Kidney (tissue), 14 donors: Measurements from ENCODE around the gene ICA1L. TPM values are rescaled to one million over a fixed set of nuclear protein-coding genes. Genes with fewer than 3 reads are reported as not detected.
A peak's percentile ranks its signal among the peaks of the same experiment; 100 is the strongest.

Source experiments
- DNase-seq, 5 donors: peaks; one replicate each; pipeline ENCODE4 v3.0.0-alpha.2; 2013 to 2020
- FAIRE-seq: peaks from 2 replicates; lab custom pipeline; 2012; peaks lifted over from hg19 to GRCh38; lab: Jason Lieb, UNC
- H3K27ac ChIP-seq, 2 donors: one replicate each; pipeline ENCODE4 v1.7.0; 2013; ENCODE audit warnings: low read depth in 2 of 2, low read length in 2 of 2, inconsistent platforms in 1 of 2
- H3K27me3 ChIP-seq: one replicate; pipeline ENCODE4 v1.7.1; 2013; ENCODE audit warnings: low read length, inconsistent platforms; ENCODE audit not compliant: control insufficient read depth, insufficient read depth
- H3K36me3 ChIP-seq, 3 donors: one replicate each; pipeline versions ENCODE4 v1.7.0 to v1.7.1; 2013; ENCODE audit warnings: low read length in 3 of 3, control low read depth in 1 of 3, inconsistent platforms in 1 of 3; ENCODE audit not compliant: insufficient read depth in 3 of 3, control insufficient read depth in 2 of 3
- H3K4me1 ChIP-seq, 3 donors: one replicate each; pipeline versions ENCODE4 v1.7.0 to v1.7.1; 2013; ENCODE audit warnings: low read length in 3 of 3, inconsistent platforms in 1 of 3, low read depth in 1 of 3; ENCODE audit not compliant: control insufficient read depth in 2 of 3, insufficient read depth in 2 of 3
- H3K4me3 ChIP-seq, 3 donors: one replicate each; pipeline versions ENCODE4 v1.7.0 to v1.8.1; 2013; ENCODE audit warnings: low read length in 3 of 3, control low read depth in 1 of 3, inconsistent platforms in 1 of 3
- H3K9ac ChIP-seq, 3 donors: one replicate each; pipeline versions ENCODE4 v1.7.0 to v1.7.1; 2013; ENCODE audit warnings: low read length in 3 of 3, control low read depth in 1 of 3, inconsistent platforms in 1 of 3
- H3K9me3 ChIP-seq, 3 donors: one replicate each; pipeline versions ENCODE4 v1.7.0 to v1.7.1; 2013; ENCODE audit warnings: low read length in 3 of 3, control low read depth in 1 of 3, inconsistent platforms in 1 of 3; ENCODE audit not compliant: control insufficient read depth in 2 of 3, insufficient read depth in 1 of 3
- intact Hi-C: fragments of 100-400 bp; cut with DNase I; formaldehyde crosslinking; loops from one replicate; pipeline ENCODE4 v1.11.1; 2022
- polyA plus RNA-seq: library from polyadenylated mRNA; stranded (reverse); fragments of 350-450 nt; fragmentation: Illumina TruSeq; extraction: RNeasy Lipid Tissue Mini Kit (QIAGEN cat#74804); gene quantifications from one replicate; pipeline ENCODE4 v1.2.3, GENCODE V29; 2014; ENCODE audit warnings: low read depth, low replicate concordance; ENCODE audit not compliant: insufficient read depth
- total RNA-seq: library from RNA; stranded (reverse); fragmentation: NEBNext Ultra II Directional; extraction: Animal tissue kit (Norgen Biotek cat#: 25700); gene quantifications from one replicate; pipeline ENCODE4 v1.2.1, GENCODE V29; 2021
- TF ChIP-seq, protein P1 (sequence below): IDR thresholded peaks from 3 replicates; pipeline ENCODE4 v1.5.1; 2012; ENCODE audit warnings: mild to moderate bottlenecking, moderate library complexity, borderline replicate concordance; ENCODE audit not compliant: insufficient read depth; ENCODE audit errors: extremely low read depth
- donor health status: control.
- donor health status: control.
- donor health status: control.
- donor health status: control.
- donor health status: control.
- donor health status: DM: yes; HTN: yes; CAD: no.
- donor health status: Normal renal cell carcinoma (clear cell type).

ICA1L gene
- total and polyA plus RNA-seq, 2 donors from 2014 or later, result 1.5 to 9.9 TPM

DNA sequence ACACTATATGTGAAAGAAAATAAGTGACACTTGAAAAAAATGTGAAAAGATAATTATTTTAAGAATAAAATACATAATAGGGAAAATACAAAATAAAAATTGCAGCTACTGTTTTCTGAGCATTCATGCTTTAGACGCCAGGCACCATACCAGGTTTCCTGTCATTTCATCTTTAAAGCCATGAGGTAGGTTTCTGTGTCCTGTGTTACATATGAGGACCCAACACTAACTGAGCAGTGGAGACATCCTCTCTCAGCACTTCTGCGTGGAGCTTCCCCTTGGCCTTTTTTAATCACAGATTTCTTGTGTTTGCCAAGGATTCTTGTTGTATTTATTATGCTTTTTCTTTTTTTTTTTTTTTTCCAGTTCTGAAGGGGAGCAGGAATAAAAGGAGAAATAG, 119.5 kb downstream of the ICA1L start:
- no peak for FAIRE-seq
- Histone ChIP-seq H3K36me3 (no peaks in the 10 kb centered on the region), H3K9me3 (no peaks in the 10 kb centered on the region), H3K4me3 (no peak overlapping the region), H3K27ac (no peak overlapping the region), H3K4me1 (no peaks in the 10 kb centered on the region), H3K27me3 (no peaks in the 10 kb centered on the region), H3K9ac (no peak overlapping the region)
- no peak for DNase-seq
- TF ChIP-seq, protein P1, sequence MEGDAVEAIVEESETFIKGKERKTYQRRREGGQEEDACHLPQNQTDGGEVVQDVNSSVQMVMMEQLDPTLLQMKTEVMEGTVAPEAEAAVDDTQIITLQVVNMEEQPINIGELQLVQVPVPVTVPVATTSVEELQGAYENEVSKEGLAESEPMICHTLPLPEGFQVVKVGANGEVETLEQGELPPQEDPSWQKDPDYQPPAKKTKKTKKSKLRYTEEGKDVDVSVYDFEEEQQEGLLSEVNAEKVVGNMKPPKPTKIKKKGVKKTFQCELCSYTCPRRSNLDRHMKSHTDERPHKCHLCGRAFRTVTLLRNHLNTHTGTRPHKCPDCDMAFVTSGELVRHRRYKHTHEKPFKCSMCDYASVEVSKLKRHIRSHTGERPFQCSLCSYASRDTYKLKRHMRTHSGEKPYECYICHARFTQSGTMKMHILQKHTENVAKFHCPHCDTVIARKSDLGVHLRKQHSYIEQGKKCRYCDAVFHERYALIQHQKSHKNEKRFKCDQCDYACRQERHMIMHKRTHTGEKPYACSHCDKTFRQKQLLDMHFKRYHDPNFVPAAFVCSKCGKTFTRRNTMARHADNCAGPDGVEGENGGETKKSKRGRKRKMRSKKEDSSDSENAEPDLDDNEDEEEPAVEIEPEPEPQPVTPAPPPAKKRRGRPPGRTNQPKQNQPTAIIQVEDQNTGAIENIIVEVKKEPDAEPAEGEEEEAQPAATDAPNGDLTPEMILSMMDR, result no peak
- intact Hi-C loops, result no loop called here

DNA sequence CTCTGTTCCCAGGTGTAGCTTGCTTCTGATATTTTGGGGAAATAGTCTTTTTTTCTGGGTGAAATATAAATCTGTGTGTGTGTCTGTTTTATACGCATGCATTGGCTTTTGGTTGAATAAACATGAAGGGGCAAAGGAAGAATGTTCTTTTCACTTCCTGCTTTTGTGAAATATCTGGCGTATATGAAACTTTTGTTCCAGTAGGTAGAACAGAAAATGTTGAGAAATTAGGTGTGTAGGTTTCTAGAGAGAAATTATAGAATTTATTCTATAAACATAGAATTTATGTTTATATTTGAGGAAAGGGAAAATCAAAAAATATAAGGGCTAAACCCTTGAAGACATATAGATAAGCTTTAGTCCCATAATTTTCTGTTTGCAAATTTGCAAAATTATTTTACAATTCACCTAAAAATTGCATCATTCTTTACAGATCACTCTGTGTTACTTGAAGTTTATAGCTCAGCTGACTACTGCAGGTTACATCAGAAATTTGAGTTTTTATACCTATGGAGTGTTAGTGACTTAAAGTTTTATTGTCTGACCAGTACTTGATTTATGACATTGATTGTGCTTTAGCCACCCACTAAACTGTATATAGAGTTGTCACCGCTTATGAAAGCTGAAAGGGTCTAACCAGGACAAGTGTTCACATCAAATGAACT, 120.7 kb downstream of the ICA1L start:
- intact Hi-C loops, result no loop called here
- Histone ChIP-seq H3K9me3 (no peaks in the 10 kb centered on the region), H3K9ac (no peak overlapping the region), H3K4me3 (no peak overlapping the region), H3K27ac (no peak overlapping the region), H3K27me3 (no peaks in the 10 kb centered on the region), H3K4me1 (no peaks in the 10 kb centered on the region), H3K36me3 (no peaks in the 10 kb centered on the region)
- TF ChIP-seq, protein P1, result no peak
- DNase-seq, result no peak
- FAIRE-seq, result no peak

DNA sequence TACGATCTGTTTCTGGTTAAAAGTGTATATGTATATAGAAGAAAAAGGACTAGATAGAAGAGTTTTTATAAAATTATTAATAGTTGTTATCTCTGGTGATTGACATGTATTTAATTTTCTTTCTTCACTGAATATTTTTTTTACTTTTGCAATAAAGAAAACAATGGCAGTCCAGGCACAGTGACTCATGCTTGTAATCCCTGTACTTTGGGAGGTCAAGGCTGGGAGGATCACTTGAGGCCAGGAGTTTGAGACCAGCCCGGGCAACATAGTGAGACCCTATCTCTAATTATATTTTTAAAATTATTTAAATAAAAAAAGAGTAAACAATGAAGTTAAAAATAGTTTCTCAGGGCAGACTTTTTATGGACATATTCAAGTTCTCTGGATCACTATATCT, 122.1 kb downstream of the ICA1L start:
- peak; percentile 8 for FAIRE-seq
- TF ChIP-seq, protein P1, result no peak
- peaks cover 0 to under 1% (median 0%) of the 10 kb centered on the region in 3 donors for H3K9me3 ChIP-seq
- H3K4me1 ChIP-seq, result no peaks in the 10 kb centered on the region
- H3K36me3 ChIP-seq, result no peaks in the 10 kb centered on the region
- H3K4me3 ChIP-seq, result no peak overlapping the region
- intact Hi-C loops, result no loop called here
- DNase-seq, result no peak
- no peak overlapping the region for H3K27ac ChIP-seq
- no peaks in the 10 kb centered on the region for H3K27me3 ChIP-seq
- H3K9ac ChIP-seq, result no peak overlapping the region
